Breast epithelium (tissue), 3 donors: ENCODE measurements around the gene TMEM196.

Source experiments
- CTCF ChIP-seq, 3 donors: fragments of 450-650 bp; IDR thresholded peaks; one replicate each; pipeline ENCODE4 v1.5.1; 2016 to 2017; ENCODE audit warnings: antibody characterized with exemption in 3 of 3, mild to moderate bottlenecking in 3 of 3, moderate library complexity in 3 of 3
- POLR2A ChIP-seq: fragments of 450-650 bp; IDR thresholded peaks from one replicate; pipeline ENCODE4 v1.6.1; 2016; ENCODE audit warnings: antibody characterized with exemption, mild to moderate bottlenecking, moderate library complexity

- TF ChIP-seq CTCF (IDR thresholded peaks at IDR 0.05) (no peak), POLR2A (no peak)
These were observed 10.1 kb upstream of the TMEM196 start for GRCh38 chr7:19783541-19783940.
